ENCODE data around the gene OR2H1.
A peak's percentile ranks its signal among the peaks of the same experiment; 100 is the strongest.
"Not testable (repeated sequence)": the region's sequence is repeated elsewhere in the genome, so short reads cannot be mapped to it uniquely, and the experiment has no call there.

OR2H1 gene

DNA sequence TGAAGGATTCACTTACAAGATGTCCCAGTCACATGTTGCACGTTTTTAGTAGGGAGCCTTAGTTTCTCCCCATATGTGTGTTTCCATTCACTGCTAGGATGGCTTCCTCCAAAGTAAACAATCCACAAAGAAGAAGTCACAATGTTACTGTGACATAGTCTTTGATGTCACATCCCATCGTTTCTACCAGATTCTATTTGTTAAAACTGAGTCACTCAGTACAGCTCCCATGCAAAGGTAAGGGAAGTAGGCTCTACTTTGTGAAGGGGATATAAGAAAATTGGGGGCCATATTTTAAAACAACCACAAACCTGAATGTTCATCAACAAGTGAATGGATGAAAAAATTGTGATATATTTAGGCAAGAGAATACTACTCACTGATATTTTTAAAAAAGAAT lies at the start of gene OR2H1, which contains the start of gene OR11A1:
Gene OR2H1, plus strand, starts transcription at position 185 of the 400 bp plus-strand sequence. CDS start 4,615 bp downstream, outside the sequence.
Gene OR11A1, minus strand, starts transcription at position 101 of the 400 bp plus-strand sequence. CDS start 29,430 bp downstream, outside the sequence.
- DNase-seq (ENCODE audit: low read depth), result no peak

DNA sequence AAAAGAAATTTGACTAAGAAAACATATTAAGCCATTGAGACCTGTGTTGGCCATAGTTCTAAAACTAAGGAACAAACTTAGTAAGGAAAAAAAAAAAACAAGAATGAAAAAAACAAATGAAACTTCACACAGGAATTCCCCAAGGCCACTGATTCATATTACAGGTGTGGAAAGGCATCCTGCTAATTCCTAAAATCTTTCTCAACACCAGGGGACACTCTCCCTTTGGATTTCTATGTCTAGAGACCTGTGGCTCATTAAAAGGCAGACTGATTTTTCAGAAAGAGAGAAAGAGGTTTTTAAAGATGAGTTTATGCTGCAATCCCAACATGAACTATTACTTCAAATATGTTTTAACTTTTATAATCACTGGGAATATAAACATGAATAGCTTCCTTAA lies 42.4 kb upstream of the OR2H1 start, which contains the start of gene OR12D1:
Gene OR12D1, plus strand, starts transcription at position 341 of the 400 bp plus-strand sequence.
- peak; percentile 25 for DNase-seq (ENCODE audit: low read depth)

DNA sequence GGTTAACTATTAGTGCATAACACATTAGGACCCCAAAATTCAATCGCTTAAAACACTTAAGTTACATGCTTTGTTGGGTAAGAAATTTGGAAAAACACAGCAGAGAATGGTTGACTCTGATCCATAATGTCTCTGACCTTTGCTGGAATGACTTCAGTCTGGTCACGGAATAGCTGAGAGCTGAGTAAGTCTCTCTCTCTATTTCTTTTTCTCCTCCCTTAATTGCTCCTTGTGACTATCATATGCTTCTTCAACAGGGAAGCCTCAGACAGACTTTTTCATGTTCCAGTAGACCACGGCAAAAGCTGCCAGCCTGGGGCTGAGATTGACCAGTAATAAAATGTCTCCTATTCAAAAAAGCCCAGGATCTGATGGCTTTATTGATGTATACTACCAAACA lies 37.4 kb upstream of the OR2H1 start:
- DNase-seq (ENCODE audit: low read depth), result peak; percentile 47

GRCh38 chr6:29424168-29424567 lies 32.8 kb upstream of the OR2H1 start:
- DNase-seq (ENCODE audit: low read depth), result no peak

- DNase-seq (ENCODE audit: low read depth), result peak; percentile 9
Observed at GRCh38 chr6:29424575-29424974, 32.4 kb upstream of the OR2H1 start.

- DNase-seq (ENCODE audit: low read depth), result no peak
Observed at GRCh38 chr6:29425075-29425474, 31.9 kb upstream of the OR2H1 start.

GRCh38 chr6:29426654-29427053 lies 30.3 kb upstream of the OR2H1 start:
- DNase-seq (ENCODE audit: low read depth), result peak; percentile 50

GRCh38 chr6:29436730-29437129 lies 20.2 kb upstream of the OR2H1 start:
- not testable (repeated sequence) for DNase-seq (ENCODE audit: low read depth)

DNA sequence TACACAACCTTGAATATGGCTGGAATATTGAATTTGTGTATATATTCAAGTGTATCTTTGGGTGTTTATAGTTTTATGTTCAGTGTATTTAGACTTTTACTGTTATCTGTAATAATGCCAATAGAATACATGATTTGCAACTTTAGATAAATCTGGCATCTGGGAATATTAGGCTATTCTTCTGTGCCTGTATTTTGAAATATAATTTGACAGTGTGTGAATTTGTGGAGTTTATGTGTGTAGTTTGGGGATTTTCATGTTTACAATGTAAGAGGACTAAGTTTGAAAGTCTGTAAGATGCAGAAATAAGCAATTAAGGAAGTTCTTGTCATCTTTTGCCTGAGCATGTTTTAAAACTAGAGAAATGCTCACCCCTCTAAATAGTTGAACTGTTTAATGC lies 17.9 kb upstream of the OR2H1 start, which contains the start of gene OR10C1:
Gene OR10C1, plus strand, starts transcription at position 301 of the 400 bp plus-strand sequence. CDS start 710 bp downstream, outside the sequence.
- no peak for DNase-seq (ENCODE audit: low read depth)

DNA sequence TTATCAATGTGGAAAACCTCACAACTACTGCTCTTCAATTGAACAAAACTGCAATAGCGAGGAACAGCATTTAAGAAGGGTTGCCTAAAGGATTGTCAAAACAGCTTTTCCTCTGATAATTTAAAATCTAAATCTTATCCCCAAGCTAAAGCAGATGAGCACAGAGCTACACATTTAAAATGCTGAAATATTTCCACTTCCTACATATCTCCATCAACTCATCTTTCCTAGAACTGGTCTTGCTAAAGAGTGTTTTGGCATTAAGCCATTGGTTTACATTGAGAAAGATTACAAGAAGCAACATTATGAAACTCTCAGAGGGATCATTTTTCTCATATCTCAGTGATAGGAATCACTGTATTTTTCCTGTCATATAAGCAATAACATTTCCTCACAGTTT lies 14.2 kb upstream of the OR2H1 start:
- DNase-seq (ENCODE audit: low read depth), result no peak

GRCh38 chr6:29444031-29444430 lies 12.9 kb upstream of the OR2H1 start:
- DNase-seq (ENCODE audit: low read depth), result not testable (repeated sequence)

GRCh38 chr6:29447670-29448069 lies 9.3 kb upstream of the OR2H1 start:
- DNase-seq (ENCODE audit: low read depth), result peak; percentile 85

DNA sequence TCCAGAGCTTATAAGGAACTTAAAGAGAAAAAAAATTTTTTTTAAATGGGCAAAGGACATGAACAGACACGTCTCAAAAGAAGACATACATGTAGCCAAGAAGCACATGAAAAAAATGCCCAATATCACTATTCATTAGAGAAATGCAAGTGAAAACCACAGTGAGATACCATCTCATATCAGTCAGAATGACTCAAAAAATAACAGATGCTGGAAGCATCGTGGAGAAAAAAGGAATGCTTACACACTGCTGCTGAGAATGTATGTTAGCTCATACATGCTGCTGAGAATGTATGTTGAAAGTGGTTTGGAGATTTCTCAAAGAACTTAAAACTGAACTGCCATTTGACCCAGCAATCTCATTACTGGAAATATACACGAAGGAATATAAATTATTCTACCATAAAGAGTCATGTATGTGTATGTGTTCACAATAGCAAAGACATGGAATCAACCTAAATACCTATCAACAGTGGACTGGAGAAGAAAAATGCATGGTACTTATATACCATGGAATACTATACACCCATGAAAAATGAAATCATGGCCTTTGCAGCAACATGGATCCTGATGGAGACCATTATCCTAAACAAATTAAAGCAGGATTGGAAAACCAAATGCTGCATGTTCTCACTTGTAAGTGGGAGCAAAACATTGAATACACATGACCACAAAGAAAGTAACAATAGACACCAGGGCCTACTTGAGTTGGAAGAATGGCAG lies 5.3 kb upstream of the OR2H1 start:
- peak; percentile 87 for DNase-seq (ENCODE audit: low read depth)

- DNase-seq (ENCODE audit: low read depth), result no peak
Observed at GRCh38 chr6:29461021-29461814, 4.3 kb downstream of the OR2H1 start.

GRCh38 chr6:29462022-29462421 lies 5.1 kb downstream of the OR2H1 start:
- no peak for DNase-seq (ENCODE audit: low read depth)

DNA sequence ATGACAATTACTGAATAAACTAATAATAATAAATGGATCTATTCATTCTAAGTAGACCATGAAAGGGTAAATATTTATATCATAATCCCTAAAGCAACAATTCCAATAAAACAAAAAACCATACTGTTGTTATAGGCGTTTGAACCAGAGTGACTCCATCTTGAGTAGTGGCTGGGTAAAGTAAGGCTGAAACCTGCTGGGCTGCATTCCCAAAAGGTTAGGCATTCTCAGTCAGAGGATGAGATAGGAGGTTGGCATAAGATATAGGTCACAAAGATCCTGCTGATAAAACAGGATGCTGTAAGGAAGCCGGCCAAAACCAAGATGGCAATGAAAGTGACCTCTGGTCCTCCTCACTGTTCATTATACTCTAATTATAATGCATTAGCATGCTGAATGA lies 8.3 kb downstream of the OR2H1 start:
- no peak for DNase-seq (ENCODE audit: low read depth)

DNA sequence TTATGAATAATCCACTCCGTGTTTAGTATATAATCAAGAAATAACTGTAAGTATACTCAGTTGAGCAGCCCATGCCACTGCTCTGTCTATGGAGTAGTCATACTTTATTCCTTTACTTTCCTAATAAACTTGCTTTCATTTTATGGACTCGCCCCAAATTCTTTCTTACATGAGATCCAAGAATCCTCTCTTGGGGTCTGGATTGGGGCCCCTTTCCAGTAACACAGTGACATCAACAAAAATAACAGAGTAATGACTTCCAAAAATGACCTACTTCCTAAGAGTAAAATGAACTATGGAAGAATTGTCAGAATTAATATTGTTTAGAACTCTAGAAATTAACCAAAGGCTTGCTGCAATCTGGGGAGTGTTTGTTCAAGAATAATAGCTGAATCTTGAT lies 8.8 kb downstream of the OR2H1 start:
- no peak for DNase-seq (ENCODE audit: low read depth)

GRCh38 chr6:29466241-29466640 lies 9.3 kb downstream of the OR2H1 start:
- no peak for DNase-seq (ENCODE audit: low read depth)

DNA sequence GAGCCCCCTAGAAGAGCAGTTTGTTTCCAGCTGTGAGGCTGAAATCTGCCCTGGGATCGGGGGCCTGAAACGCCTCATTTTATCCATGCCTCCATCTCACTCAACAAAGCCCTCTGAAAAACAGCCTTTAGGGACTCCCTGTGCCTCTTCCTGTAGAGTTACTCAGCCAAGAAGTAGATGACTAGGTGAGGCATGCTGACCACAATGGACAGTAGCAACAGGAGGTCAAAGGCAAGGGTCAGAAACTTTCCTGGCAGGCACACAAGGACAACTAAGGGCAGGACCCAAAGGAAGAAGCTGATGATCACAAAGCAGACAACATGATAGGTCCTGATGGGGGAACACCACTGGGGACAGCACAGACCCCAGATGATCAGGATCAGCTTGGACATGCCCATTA lies 18.0 kb downstream of the OR2H1 start:
- peak; percentile 51 for DNase-seq (ENCODE audit: low read depth)

DNA sequence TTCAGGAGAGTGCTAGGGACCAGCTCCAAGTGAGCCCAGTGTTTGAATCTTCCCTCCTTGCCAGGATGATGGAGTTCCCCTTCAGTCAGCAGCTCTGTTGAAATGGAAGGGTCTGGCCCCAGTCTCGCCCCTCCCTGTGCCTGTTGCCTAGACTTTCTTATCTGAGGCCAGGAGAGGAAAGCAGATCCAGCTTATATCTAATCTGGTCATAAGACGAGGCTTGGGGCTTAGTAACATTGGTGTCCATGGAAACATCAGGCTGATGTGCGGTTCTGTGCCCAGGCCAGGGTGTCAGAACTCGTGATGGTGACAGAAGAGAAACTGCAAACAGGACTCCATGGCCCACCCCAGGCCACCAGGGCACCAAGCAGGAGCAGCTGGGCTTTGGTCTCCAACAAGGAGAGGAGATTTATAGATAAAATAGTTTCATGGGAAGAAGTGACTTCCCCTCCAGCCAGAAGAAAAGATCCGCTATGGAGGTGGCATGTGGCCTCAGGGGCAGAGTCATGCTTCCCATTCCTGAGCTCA lies 21.0 kb downstream of the OR2H1 start:
- no peak for DNase-seq (ENCODE audit: low read depth)

- no peak for DNase-seq (ENCODE audit: low read depth)
Observed at GRCh38 chr6:29478740-29479139, 21.8 kb downstream of the OR2H1 start.

DNA sequence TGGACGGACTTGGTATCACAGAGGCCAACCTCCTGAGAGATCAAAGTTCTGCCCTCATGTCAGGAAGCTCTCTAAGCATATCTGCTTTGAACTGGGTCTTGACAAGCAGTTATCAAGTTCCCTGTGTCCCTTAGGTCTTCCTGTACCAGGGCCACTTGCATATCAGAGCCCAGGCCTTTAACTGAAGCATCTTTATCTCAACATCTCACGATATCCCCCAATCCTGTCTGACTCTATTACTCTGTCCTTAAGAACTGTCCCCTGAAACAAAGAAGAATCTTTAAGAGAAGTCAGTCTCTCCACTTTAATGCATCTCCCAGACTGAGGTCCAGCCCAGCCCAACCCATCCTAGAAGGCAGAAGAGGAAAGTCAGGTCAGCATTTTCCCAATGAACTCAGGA lies 22.6 kb downstream of the OR2H1 start:
- no peak for DNase-seq (ENCODE audit: low read depth)

GRCh38 chr6:29483186-29483585 lies 26.2 kb downstream of the OR2H1 start:
- peak; percentile 59 for DNase-seq (ENCODE audit: low read depth)
